ENCODE results near the gene CAMK2A. TPM values are rescaled to one million over a fixed set of nuclear protein-coding genes. Genes with fewer than 3 reads are reported as not detected.

Gene CAMK2A
- total RNA-seq, 4 donors from 2014 or later, result 32.0 to 78.1 (median 48.6) TPM

DNA sequence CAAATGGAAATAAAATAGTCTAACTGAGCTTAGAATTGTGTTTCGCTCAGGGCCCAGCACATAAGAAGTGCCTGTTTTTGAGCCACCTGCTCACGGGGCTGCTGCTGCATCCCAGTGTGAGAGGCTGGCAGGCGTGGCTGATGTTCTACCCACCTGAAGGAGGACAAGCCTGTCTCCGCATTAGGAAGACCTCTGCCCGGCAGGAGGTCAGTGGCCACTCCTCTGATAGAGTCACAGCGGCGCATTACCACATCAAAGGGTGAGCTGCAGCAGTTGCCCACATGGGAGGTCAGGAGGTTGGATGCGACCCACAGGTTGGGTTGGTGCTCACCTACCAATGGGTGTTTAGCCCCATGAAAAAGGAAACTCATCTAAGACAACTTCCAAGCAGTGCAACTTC lies 103.4 kb downstream of the CAMK2A start:
- intact Hi-C loops (cut with DNase I; ENCODE audit: low total_unique reads) (no loop called here), in situ Hi-C loops (cut with MboI; ENCODE audit: low sequenced_read_pairs in 4 of 4) (no loop called here)
- Histone ChIP-seq H3K9me3 (no peaks in the 10 kb centered on the region), H3K27ac (no peak overlapping the region), H3K27me3 (peaks cover 0 to 4% (median 0%) of the 10 kb centered on the region in 3 donors), H3K4me3 (no peak overlapping the region), H3K4me1 (peaks cover 12 to 21% of the 10 kb centered on the region in 2 donors), H3K36me3 (no peaks in the 10 kb centered on the region)
- DNase-seq, result no peak
- TF ChIP-seq, protein P1, sequence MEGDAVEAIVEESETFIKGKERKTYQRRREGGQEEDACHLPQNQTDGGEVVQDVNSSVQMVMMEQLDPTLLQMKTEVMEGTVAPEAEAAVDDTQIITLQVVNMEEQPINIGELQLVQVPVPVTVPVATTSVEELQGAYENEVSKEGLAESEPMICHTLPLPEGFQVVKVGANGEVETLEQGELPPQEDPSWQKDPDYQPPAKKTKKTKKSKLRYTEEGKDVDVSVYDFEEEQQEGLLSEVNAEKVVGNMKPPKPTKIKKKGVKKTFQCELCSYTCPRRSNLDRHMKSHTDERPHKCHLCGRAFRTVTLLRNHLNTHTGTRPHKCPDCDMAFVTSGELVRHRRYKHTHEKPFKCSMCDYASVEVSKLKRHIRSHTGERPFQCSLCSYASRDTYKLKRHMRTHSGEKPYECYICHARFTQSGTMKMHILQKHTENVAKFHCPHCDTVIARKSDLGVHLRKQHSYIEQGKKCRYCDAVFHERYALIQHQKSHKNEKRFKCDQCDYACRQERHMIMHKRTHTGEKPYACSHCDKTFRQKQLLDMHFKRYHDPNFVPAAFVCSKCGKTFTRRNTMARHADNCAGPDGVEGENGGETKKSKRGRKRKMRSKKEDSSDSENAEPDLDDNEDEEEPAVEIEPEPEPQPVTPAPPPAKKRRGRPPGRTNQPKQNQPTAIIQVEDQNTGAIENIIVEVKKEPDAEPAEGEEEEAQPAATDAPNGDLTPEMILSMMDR (IDR thresholded peaks at IDR 0.05 in 4 of 5, conservative IDR thresholded peaks at IDR 0.05 in 1 of 5), result no peak
- TF ChIP-seq POLR2A (IDR thresholded peaks at IDR 0.05), result no peak
- no peak for ATAC-seq

DNA sequence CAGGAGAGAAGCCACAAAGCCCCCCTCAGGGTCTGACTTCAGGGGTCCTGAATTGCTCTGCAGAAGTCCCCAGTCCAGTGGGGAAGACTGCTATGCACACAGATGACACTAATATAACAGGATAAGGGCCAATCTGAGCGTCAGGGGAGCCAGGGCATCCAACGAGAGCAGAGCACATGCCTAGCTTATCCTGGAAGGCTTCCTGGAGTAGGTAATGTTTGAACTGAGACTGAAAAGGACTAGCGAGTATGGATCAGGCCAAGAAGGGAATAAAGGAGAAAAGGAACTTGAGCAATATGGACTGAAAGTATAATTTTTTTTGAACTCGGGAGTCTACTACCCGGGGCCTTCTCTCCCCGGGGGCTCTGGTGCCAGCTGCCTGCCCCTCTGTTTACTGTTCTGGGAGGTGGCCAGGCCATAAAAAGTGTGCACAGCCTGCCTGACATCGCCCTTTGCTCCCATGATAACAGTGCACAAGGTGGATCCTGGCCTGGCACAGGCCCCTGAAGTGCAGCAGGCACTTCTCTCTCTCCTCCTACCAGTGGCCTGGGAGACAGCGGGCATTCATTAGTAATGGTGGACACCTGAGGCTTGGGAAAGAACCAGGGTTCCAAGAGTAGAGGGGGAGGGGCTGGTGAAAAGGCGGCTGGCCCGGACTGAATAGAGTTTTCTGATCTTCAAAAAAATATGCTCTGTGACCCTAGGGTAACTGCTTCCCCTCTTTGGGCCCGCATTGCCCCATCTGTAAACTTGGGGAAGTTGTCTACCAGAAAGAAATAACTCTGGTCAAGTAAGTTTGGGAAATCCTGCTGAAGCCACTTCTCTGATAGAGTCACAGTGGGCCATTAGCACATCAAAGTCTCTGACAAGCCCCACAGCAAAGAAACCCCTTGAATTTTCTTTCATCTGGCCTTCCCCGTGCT lies 104.3 kb downstream of the CAMK2A start:
- intact Hi-C loops (cut with DNase I; ENCODE audit: low total_unique reads), result no loop called here
- Histone ChIP-seq H3K4me3 (no peak overlapping the region), H3K4me1 (peaks cover 20 to 29% of the 10 kb centered on the region in 2 donors), H3K27me3 (peaks cover 0 to 4% (median 0%) of the 10 kb centered on the region in 3 donors), H3K36me3 (no peaks in the 10 kb centered on the region), H3K27ac (no peak overlapping the region), H3K9me3 (no peaks in the 10 kb centered on the region)
- no peak for TF ChIP-seq POLR2A (IDR thresholded peaks at IDR 0.05)
- TF ChIP-seq, protein P1 (IDR thresholded peaks at IDR 0.05 in 4 of 5, conservative IDR thresholded peaks at IDR 0.05 in 1 of 5), result no peak
- no peak for DNase-seq
- in situ Hi-C loops (cut with MboI; ENCODE audit: low sequenced_read_pairs in 4 of 4), result no loop called here
- no peak for ATAC-seq

DNA sequence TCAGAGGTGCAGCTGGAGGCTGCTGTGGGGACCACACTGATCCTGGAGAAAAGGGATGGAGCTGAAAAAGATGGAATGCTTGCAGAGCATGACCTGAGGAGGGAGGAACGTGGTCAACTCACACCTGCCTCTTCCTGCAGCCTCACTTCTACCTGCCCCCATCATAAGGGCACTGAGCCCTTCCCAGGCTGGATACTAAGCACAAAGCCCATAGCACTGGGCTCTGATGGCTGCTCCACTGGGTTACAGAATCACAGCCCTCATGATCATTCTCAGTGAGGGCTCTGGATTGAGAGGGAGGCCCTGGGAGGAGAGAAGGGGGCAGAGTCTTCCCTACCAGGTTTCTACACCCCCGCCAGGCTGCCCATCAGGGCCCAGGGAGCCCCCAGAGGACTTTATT lies 105.6 kb downstream of the CAMK2A start:
- Histone ChIP-seq H3K36me3 (no peaks in the 10 kb centered on the region), H3K4me3 (no peak overlapping the region), H3K4me1 (peaks cover 28 to 33% of the 10 kb centered on the region in 2 donors), H3K27ac (no peak overlapping the region), H3K9me3 (no peaks in the 10 kb centered on the region), H3K27me3 (no peaks in the 10 kb centered on the region)
- intact Hi-C loops (cut with DNase I; ENCODE audit: low total_unique reads), result no loop called here
- TF ChIP-seq POLR2A (IDR thresholded peaks at IDR 0.05), result no peak
- TF ChIP-seq, protein P1 (IDR thresholded peaks at IDR 0.05 in 4 of 5, conservative IDR thresholded peaks at IDR 0.05 in 1 of 5), result no peak
- in situ Hi-C loops (cut with MboI; ENCODE audit: low sequenced_read_pairs in 4 of 4), result no loop called here
- DNase-seq, result no peak
- ATAC-seq, result no peak

DNA sequence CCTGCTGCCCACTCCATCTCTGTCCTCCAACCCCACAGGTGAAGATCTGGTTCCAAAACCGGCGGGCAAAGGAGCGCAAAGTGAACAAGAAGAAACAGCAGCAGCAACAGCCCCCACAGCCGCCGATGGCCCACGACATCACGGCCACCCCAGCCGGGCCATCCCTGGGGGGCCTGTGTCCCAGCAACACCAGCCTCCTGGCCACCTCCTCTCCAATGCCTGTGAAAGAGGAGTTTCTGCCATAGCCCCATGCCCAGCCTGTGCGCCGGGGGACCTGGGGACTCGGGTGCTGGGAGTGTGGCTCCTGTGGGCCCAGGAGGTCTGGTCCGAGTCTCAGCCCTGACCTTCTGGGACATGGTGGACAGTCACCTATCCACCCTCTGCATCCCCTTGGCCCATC lies 106.1 kb downstream of the CAMK2A start:
- intact Hi-C loops (cut with DNase I; ENCODE audit: low total_unique reads) (no loop called here), in situ Hi-C loops (cut with MboI; ENCODE audit: low sequenced_read_pairs in 4 of 4) (no loop called here)
- DNase-seq (no peak), ATAC-seq (no peak)
- no peak for TF ChIP-seq POLR2A (IDR thresholded peaks at IDR 0.05)
- TF ChIP-seq, protein P1 (IDR thresholded peaks at IDR 0.05 in 4 of 5, conservative IDR thresholded peaks at IDR 0.05 in 1 of 5), result no peak
- H3K36me3 ChIP-seq, result no peaks in the 10 kb centered on the region
- peaks cover 28 to 29% of the 10 kb centered on the region in 2 donors for H3K4me1 ChIP-seq
- H3K27ac ChIP-seq, result no peak overlapping the region
- no peaks in the 10 kb centered on the region for H3K27me3 ChIP-seq
- H3K9me3 ChIP-seq, result no peaks in the 10 kb centered on the region
- H3K4me3 ChIP-seq, result no peak overlapping the region

All from gastrocnemius medialis (tissue), 4 donors.